ENCODE results near the gene BACH2.

BACH2 gene

DNA sequence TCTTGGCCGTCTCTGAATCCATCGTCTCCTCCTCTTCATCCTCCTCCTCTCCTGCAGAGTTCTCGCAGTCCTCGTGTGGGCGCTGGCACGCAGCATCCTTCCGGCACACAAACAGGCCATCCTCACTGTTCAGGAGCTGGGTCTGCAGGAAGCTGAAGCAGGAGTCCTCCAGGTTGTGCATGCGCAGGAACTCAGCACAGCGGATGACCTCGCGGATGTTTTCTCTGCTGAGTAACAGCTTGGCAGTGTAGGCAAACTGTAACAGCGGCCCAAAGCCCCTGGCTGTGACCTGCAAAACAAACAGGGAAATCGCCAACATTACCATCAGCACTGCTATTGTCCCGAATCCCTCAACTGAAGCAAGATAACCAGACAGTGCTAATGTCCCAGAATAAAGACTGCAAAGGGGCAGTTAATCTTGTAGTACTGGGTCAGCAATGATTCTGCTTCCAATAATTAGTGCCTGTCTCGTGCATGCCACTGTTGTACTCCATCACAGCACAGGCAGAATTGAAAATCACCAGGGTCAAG lies 345.0 kb downstream of the BACH2 start:
- DNase-seq (ENCODE audit: low read depth in 1 of 2, low spot score in 1 of 2), result no peak

DNA sequence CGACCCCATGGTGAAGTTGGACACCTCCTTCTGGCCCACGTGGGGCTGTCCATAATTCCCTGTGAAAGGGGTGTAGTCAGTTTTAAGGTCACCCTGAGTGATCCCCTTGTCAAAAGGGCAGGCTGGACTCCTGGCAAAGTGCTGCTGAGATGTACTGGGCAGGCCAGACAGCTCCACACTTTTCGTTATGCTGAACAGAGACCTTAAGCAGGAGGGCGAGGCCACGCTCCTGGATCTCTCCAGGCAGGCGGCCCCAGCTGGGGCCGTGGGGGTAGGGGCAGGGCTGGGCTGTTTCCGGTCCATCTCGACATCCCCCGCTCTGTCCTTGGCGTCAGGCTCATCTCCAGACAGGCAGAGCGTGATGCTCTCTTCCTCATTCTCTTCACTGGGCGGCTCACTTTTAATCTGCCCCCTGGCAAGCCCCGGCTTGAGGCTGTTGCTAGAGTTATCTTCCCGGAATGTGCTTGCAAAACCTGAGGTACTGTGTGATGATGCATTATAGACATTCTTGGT lies 345.7 kb downstream of the BACH2 start:
- DNase-seq (ENCODE audit: low read depth in 1 of 2, low spot score in 1 of 2), result no peak

DNA sequence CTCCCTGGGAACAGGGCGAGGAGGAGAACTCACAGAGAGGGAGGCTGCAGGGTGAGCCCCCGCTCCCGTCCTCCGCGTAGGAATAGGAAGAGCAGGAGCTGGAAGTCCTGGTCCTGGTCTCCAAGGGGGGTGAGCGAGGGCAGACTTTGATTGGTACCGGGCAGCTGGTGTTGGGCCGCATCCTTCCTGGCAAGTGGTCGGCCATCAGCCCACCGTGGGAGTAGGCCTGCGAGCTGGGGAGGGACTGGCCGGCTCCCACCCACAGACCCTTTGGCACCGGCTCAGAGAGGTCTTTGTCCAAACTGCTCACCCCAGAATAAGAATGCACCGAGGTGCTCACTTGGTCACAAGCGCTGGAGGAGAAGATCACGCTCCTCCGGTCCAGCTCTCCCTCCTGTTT lies 346.2 kb downstream of the BACH2 start:
- DNase-seq (ENCODE audit: low read depth in 1 of 2, low spot score in 1 of 2), result no peak

DNA sequence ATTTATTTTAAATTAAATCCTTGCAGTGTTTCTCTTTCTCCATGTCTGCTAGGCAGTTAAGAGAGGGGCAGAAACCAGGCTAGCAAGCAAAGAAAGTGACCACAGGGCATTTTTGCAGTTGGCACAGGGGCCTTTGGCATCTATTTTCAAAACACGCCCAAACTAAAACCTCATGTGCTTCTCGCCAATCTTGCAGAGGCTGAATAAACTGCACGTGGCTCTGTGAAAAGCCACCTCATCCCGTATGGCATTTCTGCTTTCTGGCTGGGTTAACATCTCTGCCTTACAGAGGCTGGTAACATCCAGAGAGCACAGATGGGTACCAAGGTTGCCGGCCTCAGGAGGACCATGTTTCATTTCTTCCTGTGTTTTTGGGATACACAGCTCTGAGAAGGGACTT lies 347.8 kb downstream of the BACH2 start:
- DNase-seq (ENCODE audit: low read depth in 1 of 2, low spot score in 1 of 2), result no peak

DNA sequence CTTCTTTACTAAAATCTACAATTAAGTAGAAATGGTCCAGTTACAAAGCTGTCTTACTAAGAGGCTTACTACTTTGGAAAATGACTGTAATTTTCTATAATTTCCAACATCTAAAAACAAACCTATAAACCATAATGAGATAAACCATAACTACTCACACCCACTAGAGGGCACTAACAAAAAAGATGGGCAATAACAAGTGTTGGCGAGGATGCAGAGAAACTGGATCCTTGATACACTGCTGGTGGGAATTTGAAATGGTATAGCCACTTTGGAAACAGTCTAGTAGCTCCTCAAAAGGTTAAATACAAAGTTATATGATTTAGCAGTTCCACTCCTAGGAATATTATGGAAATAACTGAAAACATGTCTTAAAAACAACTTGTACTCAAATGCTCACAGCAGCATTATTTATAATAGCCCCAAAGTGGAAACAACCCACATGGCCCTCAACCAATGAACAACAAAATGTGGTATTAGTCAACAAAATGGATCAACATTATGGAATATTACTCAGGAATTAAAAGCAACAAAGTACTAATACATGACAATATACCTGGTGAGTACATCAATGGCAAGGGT lies 351.7 kb downstream of the BACH2 start:
- no peak for DNase-seq (ENCODE audit: low read depth in 1 of 2, low spot score in 1 of 2)

DNA sequence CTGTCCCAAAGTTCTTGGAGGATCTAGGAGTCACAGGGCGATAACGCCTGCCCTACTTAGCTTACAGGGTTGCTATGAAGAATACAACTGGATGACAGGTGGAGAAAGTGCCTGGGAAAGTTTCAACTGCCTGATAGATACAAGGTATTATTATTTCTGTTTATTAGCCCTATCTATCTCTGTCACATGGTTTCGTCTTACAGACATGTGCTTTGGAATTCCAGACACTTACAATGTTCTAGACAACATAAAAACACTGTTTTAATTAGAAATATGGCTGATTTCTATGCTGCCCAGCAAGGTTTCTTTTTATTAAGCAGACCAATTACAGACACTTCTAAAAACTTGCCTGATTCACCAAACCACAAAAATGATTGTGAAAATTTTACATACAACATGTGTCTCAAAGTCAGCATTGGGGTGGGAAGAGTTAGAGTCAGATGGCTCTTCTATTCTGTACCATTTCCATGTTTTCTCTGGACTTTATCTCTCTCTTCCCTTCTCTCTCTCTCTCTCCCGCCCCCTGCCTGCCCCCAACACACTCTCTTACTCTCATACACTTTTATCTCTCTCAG lies 352.4 kb downstream of the BACH2 start:
- DNase-seq (ENCODE audit: low read depth in 1 of 2, low spot score in 1 of 2), result no peak

DNA sequence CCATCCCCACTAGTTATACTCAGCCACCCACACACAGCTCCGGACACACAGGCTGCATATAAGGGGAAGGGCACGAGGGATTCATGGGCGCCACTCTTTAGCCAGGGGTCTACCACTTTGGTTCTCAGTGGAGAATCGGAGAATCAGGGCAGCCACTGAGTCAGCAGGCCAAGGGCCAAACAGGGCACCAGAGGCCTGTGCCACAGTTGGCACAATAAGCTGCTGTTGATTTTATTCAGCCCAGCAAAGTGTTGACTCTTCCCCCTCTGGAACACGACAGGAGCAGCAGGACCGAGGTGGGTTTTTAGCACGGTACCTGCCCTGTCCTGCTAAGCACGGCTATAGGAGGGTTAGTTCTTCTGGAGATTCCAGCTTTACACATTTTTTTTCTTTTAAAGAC lies 354.0 kb downstream of the BACH2 start:
- no peak for DNase-seq (ENCODE audit: low read depth in 1 of 2, low spot score in 1 of 2)

DNA sequence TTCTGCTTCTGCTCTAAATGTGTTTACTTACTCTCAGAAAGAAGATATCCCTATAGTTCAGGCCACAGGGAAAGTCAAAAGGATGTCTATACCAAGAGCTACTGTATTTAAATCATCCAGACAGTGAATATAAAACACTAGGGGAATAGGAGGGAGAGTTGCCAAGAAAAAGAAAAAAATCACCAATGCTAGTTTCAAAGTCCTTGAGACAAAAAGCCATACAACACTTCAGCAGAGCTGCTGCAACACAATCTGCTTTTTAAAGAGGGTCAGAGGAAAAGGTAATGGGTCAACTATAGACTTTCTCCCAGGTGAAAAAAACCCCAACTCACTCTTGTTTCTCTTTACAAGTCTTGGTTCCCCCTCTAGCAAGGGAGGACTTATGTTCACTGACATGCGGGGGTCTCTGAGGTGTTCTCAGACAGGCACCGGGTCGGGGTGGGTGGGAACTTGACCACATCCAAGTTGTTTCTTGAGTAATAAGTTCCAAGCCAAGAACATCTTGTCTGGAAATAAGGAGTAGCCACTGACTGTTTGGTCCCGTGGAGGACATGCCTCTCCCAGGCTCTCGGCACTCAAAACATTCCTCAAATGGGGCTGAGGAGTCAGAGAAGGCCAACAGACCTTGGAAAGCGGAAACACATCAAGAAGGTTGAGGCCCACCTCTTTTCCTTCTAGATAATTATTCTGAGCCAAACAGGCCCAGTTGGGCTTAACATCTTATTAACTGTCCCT lies 354.7 kb downstream of the BACH2 start:
- no peak for DNase-seq (ENCODE audit: low read depth in 1 of 2, low spot score in 1 of 2)

DNA sequence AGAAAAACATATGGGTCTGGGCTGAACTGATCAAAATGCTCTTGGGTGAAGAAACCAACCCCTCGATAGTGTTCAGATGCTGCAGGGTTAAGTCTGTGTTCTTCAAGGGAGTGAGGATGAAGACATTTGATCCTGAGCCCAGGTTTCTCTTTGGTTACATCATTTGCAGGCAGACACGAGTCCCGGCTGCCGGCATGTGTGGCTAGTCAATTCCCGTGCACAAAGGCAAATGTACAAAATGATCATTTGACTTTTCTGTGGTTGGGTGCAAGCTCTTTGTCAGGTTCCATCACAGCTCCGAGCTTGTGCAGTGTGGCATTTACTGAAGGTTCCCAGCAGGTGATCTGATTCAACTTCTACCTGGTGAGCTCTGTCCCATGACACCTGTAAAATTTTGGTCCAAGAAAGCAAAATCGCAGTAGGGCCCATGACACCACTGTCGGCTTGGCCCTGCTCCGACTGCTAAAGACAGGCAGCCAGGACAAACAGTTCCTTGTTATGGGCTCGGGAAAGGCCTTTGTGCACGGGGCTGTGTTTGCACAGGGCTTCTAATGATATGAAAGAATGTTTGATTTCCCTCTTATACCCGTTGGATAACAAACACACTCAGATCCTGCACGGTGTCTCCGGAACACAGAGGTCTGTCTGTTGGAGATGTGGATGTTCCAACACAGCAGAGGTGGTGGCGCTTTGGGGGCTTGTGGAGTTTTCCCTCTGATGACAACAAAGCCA lies 355.4 kb downstream of the BACH2 start:
- no peak for DNase-seq (ENCODE audit: low read depth in 1 of 2, low spot score in 1 of 2)

DNA sequence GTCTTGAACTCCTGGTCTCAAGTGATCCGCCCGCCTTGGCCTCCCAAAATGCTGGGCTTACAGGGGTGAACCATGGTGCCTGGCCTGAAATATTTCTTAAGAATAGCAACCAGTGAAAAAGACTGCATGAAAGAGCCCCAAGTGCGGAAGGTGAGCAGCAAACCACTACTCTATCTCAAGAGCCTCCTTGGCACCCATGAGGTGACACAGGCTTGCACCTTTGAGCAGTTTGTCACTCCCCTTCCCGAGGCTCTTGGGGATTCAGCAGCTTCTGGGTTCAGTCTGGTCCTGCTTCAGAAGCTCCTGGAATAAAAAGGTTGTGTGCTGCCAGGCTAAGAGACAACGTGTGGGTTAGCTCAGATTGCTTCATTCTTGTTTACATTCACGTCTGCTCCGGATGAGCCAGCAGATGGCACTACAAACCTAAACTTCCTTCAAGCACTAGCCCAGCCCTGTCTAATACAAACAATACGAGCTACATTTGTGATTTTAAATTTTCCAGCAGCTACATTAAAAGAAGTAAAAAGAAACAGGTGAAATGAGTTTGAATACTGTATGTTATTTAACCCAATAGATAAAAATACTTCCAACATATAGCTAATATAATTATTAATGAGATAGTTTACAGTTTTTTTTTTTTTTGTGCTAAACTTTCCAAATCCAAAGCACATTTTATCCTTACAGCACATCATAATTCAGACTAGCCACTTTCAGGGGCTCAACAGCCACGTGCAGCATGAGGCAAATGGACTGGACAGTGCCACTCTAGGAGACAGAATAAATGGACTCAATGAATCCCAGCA lies 356.2 kb downstream of the BACH2 start:
- DNase-seq (ENCODE audit: low read depth in 1 of 2, low spot score in 1 of 2), result peak in 1 of 2 donors; percentile 41

DNA sequence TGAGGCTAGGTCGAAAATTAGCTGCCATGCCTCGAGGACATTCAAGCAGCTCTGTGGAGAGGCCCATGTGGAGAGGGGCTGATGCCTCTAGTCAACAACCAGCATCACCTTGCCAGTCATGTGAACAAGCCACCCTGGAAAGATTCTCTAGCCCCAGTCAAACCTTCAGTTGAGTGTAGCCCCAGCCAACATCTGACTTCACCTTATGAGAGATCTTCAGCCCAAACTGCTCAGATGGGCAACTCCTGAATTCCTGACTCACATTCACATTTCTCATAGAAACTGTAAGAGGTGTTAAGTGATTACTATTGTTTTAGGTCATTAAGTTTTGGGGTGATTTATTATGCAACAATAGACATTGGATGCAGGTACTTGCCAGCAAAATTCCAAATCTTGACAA lies 357.5 kb downstream of the BACH2 start:
- no peak for DNase-seq (ENCODE audit: low read depth in 1 of 2, low spot score in 1 of 2)

DNA sequence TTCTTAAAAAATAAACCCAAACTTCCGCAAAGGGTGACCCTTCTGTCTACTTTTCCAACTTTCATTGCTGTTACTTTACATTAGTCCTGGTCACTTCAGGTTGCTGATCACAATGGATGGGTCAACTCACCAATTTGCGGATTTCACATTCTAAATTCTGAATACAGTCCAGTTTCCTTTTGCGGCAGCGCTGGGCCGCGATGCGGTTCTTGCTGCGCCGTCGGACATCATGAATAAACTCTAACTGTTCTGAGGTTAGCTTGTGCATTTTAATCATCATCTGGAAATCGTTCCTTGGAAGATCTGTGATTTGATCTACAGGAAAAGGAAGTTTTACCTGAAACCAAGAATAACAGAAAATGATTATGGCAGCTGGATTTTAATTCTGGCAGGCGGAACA lies 358.6 kb downstream of the BACH2 start:
- DNase-seq (ENCODE audit: low read depth in 1 of 2, low spot score in 1 of 2), result no peak

DNA sequence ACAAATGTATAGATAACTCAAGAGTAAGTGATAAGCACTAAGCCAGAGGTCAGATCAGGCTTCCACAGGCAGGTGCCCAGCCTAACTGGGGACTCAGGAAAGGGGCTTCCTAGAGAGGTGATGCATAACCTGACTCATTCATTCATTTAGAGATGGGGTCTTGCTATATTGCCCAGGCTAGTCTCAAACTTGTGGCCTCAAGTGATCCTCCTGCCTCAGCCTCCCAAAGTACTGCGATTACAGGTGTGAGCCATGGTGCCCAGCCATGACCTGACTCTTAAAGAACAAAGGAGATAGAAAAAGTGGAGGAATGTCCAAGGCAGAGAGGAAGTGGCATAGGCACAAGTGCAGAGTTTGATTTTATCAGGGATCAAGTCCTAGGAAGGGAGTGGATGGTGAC lies 360.5 kb downstream of the BACH2 start:
- no peak for DNase-seq (ENCODE audit: low read depth in 1 of 2, low spot score in 1 of 2)

DNA sequence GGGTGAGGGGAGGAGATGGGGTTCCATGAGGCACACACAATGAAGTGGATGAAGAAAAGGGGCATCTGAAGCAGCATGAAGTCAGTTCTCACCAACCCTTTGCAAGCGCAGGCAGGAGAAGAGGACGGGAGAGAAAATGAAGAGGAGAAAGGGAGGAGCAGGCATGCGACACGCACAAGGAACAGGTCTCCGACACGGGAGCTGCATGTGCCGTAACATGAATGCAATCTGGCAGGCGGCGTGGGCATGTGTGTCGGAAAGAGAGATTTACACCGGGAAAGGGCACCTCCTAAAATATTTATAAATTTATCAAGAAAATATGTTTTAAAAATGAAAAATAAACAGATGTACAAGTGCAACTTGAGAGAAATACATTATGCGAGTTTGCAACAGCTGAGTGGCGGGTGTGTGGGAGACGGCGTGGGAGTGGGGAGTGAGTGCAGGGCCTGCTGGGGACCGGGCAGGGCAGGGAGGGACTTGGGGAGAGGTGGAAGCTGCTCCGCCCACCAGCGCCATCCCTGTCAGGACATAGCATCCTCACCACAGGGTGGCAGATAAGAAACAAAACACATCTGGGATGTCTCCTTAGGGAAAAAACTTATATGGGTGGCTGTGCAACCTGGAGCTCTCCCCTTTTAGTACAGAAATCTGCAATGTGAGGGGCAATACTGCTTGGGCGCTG lies 361.8 kb downstream of the BACH2 start:
- DNase-seq (ENCODE audit: low read depth in 1 of 2, low spot score in 1 of 2), result no peak

DNA sequence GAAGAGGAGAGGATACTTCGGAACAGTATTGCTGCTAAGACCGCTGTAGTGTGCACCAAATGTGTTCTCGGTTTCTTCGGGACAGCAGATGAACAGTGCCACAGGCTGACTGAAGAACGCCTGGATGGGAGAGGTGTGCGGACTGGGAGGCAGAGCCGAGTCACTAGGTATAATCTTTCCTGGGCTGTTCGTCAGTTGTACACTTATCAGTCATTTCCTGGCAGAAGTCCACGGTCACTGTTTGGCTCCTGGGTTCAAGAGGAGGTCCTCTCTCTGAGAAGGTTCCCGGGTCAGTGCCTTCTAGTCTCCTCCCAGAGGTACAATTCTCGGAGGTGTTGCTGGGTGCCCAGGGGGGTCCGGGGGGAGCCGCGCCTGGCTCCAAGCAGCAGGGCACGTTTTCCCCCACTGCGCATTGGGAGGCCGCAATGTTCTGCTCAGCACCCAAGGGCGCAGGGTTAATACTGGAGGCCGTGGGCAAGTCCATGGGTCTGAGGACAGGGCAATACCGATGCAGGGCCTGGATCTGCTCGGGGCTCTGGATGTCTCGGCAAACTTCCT lies 364.3 kb downstream of the BACH2 start:
- DNase-seq (ENCODE audit: low read depth in 1 of 2, low spot score in 1 of 2), result no peak

DNA sequence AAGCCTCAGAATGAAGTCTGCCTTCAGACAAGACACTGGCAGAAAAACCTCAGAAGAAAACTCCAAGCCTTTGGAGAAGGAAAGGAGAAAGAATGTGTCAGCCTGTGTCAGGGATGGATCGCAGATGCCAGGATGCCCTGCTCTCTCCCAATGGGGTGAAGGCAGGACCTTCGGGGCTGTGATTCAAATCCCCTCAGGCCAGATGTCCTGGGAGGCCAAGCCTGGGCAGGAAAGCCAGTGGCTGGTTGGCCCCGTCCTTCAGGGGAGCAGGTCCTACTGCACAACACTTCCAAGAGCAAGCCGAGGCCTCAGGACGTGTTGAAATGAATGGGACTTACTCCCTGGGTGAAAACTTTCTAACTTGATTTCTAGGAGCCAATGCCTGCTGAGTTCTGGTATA lies 365.9 kb downstream of the BACH2 start:
- DNase-seq (ENCODE audit: low read depth in 1 of 2, low spot score in 1 of 2), result no peak

DNA sequence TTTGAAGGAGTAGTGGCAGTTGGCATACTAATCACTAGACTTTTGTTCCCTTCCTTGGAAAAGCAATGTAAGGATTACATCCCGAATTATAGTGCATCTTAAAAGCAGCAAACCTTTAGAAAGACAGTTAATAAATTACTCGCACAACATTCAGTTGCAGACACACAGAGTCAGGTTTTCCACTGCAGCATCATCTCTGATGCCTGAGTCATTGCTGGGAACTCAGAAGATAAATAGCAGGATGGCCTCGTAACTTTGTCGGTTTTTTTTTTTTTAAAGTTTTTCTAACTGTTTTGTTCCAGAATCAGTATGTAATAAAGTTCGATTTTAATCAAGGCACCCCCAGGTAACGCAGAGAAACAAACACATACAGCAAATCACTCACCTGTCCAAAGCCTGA lies 368.0 kb downstream of the BACH2 start:
- peak in 1 of 2 donors; percentile 36 for DNase-seq (ENCODE audit: low read depth in 1 of 2, low spot score in 1 of 2)

DNA sequence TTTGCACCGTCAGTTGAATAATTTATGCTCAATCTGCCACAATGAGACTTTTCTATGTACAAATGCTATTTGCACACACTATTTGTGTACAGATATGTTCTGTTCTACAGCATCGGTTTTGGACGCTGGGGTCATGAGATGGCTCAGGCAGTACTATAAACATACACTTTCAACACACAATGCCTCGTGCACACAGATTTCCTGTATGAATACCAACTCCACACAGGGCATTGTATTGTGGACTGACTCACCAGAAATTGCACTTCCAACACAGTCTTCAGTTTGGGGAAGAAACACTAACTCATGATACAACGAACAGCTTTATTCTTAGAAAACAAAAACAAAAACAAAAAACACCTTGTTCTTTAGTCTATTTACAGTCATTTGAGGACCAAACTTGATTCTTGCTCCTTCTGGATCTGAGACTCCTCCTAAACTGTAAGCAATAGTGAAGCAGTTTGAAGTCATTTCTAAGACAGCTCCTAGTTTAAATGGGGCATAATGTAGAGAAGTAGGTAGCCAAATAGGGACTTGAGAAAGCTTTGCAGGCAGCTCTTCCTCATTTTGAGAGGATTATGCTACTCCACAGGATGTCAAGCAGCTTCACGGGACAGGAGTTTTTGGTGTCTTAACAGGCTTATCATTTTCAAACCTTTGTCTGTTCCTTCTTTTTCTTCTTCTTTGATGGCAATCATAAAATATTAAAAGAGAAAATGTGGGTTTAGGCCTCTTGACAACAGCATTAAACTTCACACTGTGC lies 368.7 kb downstream of the BACH2 start:
- no peak for DNase-seq (ENCODE audit: low read depth in 1 of 2, low spot score in 1 of 2)

DNA sequence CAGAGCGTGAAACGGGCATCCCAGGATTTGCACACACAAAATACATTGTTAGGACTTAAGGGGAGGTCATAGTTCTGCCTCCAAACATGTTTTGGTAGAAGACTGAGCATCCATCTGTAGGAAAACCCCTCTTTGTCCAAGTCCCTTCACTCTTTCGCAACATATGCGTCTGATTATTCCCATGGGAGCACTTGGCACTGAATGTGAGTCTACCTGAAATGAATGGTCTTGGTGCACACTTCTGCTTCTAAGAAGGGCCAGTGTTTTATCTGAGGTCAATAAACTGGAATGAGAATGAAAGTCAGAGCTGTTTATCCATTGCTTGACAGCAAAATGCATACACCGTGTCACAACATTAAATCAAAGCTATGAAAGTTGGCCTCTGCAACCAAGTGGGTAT lies 369.4 kb downstream of the BACH2 start:
- no peak for DNase-seq (ENCODE audit: low read depth in 1 of 2, low spot score in 1 of 2)

Measured in activated CD4-positive, alpha-beta T cell treated with anti-CD3 and anti-CD28 coated beads, Interleukin-2, amount 50 U/mL, for 24 hours (primary cell).